K562 (cell line): ENCODE data around the gene GLTPD2. TPM values are rescaled to one million over a fixed set of nuclear protein-coding genes. Genes with fewer than 3 reads are reported as not detected.

Experiments used
- ATAC-seq: fragments of 200-7000 bp; cut with Tn5 transposase; 3 replicates; pipeline ENCODE4 v1.9.1; 2020; ENCODE audit warnings: moderate library complexity
- BruUV-seq: library from RNA; stranded (reverse); fragments of 400-500 nt; replicated peaks from 2 replicates; lab custom pipeline; 2021; lab: Mats Ljungman, UMichigan
- CTCF ChIA-PET: fragments of 300-600 bp; formaldehyde crosslinking; extraction: SDS; loops from one replicate; lab custom pipeline; 2021; ENCODE audit warnings: low intra/inter-chr PET ratio; lab: Yijun Ruan, JAX
- POLR2A ChIA-PET: fragments of 300-600, 350-650 bp; sonication (Branson Sonifier 250); formaldehyde crosslinking; extraction: SDS; loops from one replicate; lab custom pipeline; 2021; ENCODE audit warnings: antibody characterized with exemption, inconsistent platforms; lab: Yijun Ruan, JAX
- DNase-seq, 4 experiments: peaks; one replicate each; pipeline versions ENCODE4 v3.0.0 to v3.0.0-alpha.2; 2011 to 2018; ENCODE audit warnings: low spot score in 3 of 4, mixed read lengths in 3 of 4; ENCODE audit errors: extremely low read depth in 1 of 4
- FAIRE-seq: peaks from 2 replicates; lab custom pipeline; 2011; peaks lifted over from hg19 to GRCh38; lab: Jason Lieb, UNC
- H2AFZ ChIP-seq: 2 replicates; pipeline ENCODE4 v1.6.0; 2011; ENCODE audit warnings: low read depth, low read length, control low read depth, inconsistent platforms
- H3K27ac ChIP-seq: fragments of 200-600 bp; 3 replicates; pipeline ENCODE4 v1.8.0; 2011; ENCODE audit warnings: low read depth, mild to moderate bottlenecking, control low read depth, inconsistent platforms, low read length, moderate library complexity, mixed read lengths; ENCODE audit errors: extremely low read depth
- H3K27me3 ChIP-seq, 2 experiments: fragments of 300-600 bp in 1 of 2; 2 replicates in 1 of 2; 3 replicates in 1 of 2; pipeline versions ENCODE4 v1.6.0 to v1.8.0; 2011; ENCODE audit warnings: inconsistent platforms in 2 of 2, low read length in 2 of 2, mild to moderate bottlenecking in 1 of 2, mixed read lengths in 1 of 2, moderate library complexity in 1 of 2; ENCODE audit not compliant: control insufficient read depth in 2 of 2, insufficient read depth in 2 of 2
- H3K36me3 ChIP-seq: fragments of 300-600 bp; 3 replicates; pipeline ENCODE4 v1.8.0; 2011; ENCODE audit warnings: mild to moderate bottlenecking, low read length, inconsistent platforms; ENCODE audit not compliant: control insufficient read depth, insufficient read depth
- H3K4me1 ChIP-seq, 2 experiments: fragments of 200-600 bp in 1 of 2; replicated peaks in 1 of 2; 2 replicates in 1 of 2; 3 replicates in 1 of 2; pipeline versions ENCODE4 v1.5.1 to v1.8.0; 2011; ENCODE audit warnings: inconsistent platforms in 2 of 2, low read length in 2 of 2, mild to moderate bottlenecking in 1 of 2, mixed read lengths in 1 of 2, moderate library complexity in 1 of 2; ENCODE audit not compliant: control insufficient read depth in 2 of 2, insufficient read depth in 2 of 2
- H3K4me2 ChIP-seq: 2 replicates; pipeline ENCODE4 v1.6.1; 2011; ENCODE audit warnings: low read length, control low read depth, inconsistent platforms, mixed read lengths; ENCODE audit not compliant: insufficient read depth
- H3K4me3 ChIP-seq: fragments of 200-600 bp; sonication (generic), shearing (Covaris generic); 2 replicates; pipeline ENCODE4 v1.5.1; 2016; ENCODE audit warnings: control low read depth, inconsistent platforms
- H3K79me2 ChIP-seq: fragments of 200-600 bp; 3 replicates; pipeline ENCODE4 v1.8.0; 2011; ENCODE audit warnings: low read length, inconsistent platforms; ENCODE audit not compliant: control insufficient read depth, insufficient read depth
- H3K9ac ChIP-seq, 2 experiments: 2 replicates each; pipeline versions ENCODE4 v1.6.0 to v1.6.1; 2011; ENCODE audit warnings: low read depth in 2 of 2, low read length in 2 of 2, control low read depth in 1 of 2, inconsistent platforms in 1 of 2, mild to moderate bottlenecking in 1 of 2, mixed read lengths in 1 of 2; ENCODE audit not compliant: insufficient read depth in 1 of 2
- H3K9me1 ChIP-seq: one replicate; pipeline ENCODE4 v1.6.0; 2011; ENCODE audit warnings: inconsistent platforms, mild to moderate bottlenecking, low read length, moderate library complexity; ENCODE audit not compliant: control insufficient read depth, insufficient read depth
- H3K9me3 ChIP-seq: replicated peaks from 2 replicates; pipeline ENCODE4 v1.5.1; 2011; ENCODE audit warnings: low read depth, low read length, inconsistent platforms; ENCODE audit not compliant: control insufficient read depth, insufficient read depth
- H4K20me1 ChIP-seq: replicated peaks from 2 replicates; pipeline ENCODE4 v1.6.1; 2011; ENCODE audit warnings: low read length, inconsistent platforms, mixed read lengths; ENCODE audit not compliant: control insufficient read depth, insufficient read depth
- FOXA1 ChIP-seq: fragments of 450-650 bp; IDR thresholded peaks from 2 replicates; pipeline ENCODE4 v1.6.1; 2016; ENCODE audit warnings: mild to moderate bottlenecking, borderline replicate concordance
- HDAC2 ChIP-seq: fragments of 450-650 bp; IDR thresholded peaks from 2 replicates; pipeline ENCODE4 v1.6.1; 2016; ENCODE audit warnings: mild to moderate bottlenecking
- HDAC3 ChIP-seq: fragments of 450-650 bp; IDR thresholded peaks from 2 replicates; pipeline ENCODE4 v1.6.1; 2018; ENCODE audit warnings: borderline replicate concordance, mild to moderate bottlenecking, moderate library complexity; ENCODE audit not compliant: partially characterized antibody
- KDM1A ChIP-seq, 2 experiments: fragments of 450-650 bp; IDR thresholded peaks; 2 replicates each; pipeline ENCODE4 v1.6.1; 2016; ENCODE audit warnings: mild to moderate bottlenecking in 2 of 2
- RBM34 ChIP-seq: fragments of 200-400 bp; formaldehyde crosslinking; IDR thresholded peaks from 2 replicates; pipeline ENCODE4 v1.6.1; 2018; ENCODE audit warnings: low read length, borderline replicate concordance; ENCODE audit not compliant: insufficient read depth
- SNIP1 ChIP-seq: fragments of 450-650 bp; IDR thresholded peaks from 2 replicates; pipeline ENCODE4 v1.7.1; 2017; ENCODE audit warnings: low read depth, mild to moderate bottlenecking
- WGBS: fragments of 100-300 bp; shearing (Covaris generic); methylation state at CpG from one replicate; pipeline ENCODE4 v1.1.6; 2016; ENCODE audit warnings: low coverage, mixed read lengths; ENCODE audit not compliant: insufficient coverage; ENCODE audit errors: missing lambda C conversion rate; 5-methylcytosine and 5-hydroxymethylcytosine counted together
- in situ Hi-C: fragments of 300-500 bp; cut with MboI; formaldehyde crosslinking; loops from 4 replicates; pipeline ENCODE4 v1.15.0; 2018; ENCODE audit warnings: inconsistent platforms, mixed read lengths
- intact Hi-C: fragments of 100-400 bp; cut with micrococcal nuclease; formaldehyde crosslinking; loops from 2 replicates; pipeline ENCODE4 v1.14.2; 2022
- polyA plus RNA-seq, 8 experiments: library from polyadenylated mRNA; depleted of rRNA in 4 of 8; stranded (reverse) in 5 of 8; unstranded in 3 of 8; fragments of >200 nt; fragmentation: Nextera tagmentation in 2 of 8; fragmentation: Illumina TruSeq in 1 of 8; extraction: Ambion mirVana in 2 of 8; extraction: Trizol in 1 of 8; gene quantifications; 2 replicates each; pipeline versions ENCODE4 v1.2.1 to v1.2.3, GENCODE V29; 2011 to 2014; ENCODE audit warnings: inconsistent platforms in 1 of 8, missing spikeins in 1 of 8
- total RNA-seq, 7 experiments: library from RNA; depleted of rRNA in 6 of 7; stranded (reverse); fragments of >200 nt in 6 of 7; fragmentation: Illumina TruSeq in 2 of 7; extraction: Trizol in 2 of 7; gene quantifications; 2 replicates each; pipeline versions ENCODE4 v1.2.1 to v1.2.3, GENCODE V29; 2011 to 2021; ENCODE audit warnings: low replicate concordance in 1 of 7
- TF ChIP-seq, protein P1 (sequence below): fragments of 250-450 bp; sonication (Bioruptor Pico); IDR thresholded peaks from 2 replicates; pipeline ENCODE4 v1.4.0; 2020
- TF ChIP-seq, protein P2 (sequence below): fragments of 450-650 bp; IDR thresholded peaks from 2 replicates; pipeline ENCODE4 v1.6.1; 2017; ENCODE audit warnings: antibody characterized with exemption, mild to moderate bottlenecking

Gene GLTPD2
- total and polyA plus RNA-seq, 9 of the 15 experiments (the other 6 are each of a cell fraction or from before 2014, with no cell fraction given) = not detected

- intact Hi-C loops = loop anchor here (5.0 kb wide), 1 partner anchor 65 kb away; no protein-coding TSS in a partner anchor
- WGBS = 27% methylated on average over 1 of the region's 13 CpGs
- ChIA-PET POLR2A (no interaction called here), CTCF (interaction anchor here (0.7 kb wide), 1 partner anchor 371 kb away, joined by 3 read pairs; no protein-coding TSS in a partner anchor)
- no peak for TF ChIP-seq FOXA1
- TF ChIP-seq, protein P1, sequence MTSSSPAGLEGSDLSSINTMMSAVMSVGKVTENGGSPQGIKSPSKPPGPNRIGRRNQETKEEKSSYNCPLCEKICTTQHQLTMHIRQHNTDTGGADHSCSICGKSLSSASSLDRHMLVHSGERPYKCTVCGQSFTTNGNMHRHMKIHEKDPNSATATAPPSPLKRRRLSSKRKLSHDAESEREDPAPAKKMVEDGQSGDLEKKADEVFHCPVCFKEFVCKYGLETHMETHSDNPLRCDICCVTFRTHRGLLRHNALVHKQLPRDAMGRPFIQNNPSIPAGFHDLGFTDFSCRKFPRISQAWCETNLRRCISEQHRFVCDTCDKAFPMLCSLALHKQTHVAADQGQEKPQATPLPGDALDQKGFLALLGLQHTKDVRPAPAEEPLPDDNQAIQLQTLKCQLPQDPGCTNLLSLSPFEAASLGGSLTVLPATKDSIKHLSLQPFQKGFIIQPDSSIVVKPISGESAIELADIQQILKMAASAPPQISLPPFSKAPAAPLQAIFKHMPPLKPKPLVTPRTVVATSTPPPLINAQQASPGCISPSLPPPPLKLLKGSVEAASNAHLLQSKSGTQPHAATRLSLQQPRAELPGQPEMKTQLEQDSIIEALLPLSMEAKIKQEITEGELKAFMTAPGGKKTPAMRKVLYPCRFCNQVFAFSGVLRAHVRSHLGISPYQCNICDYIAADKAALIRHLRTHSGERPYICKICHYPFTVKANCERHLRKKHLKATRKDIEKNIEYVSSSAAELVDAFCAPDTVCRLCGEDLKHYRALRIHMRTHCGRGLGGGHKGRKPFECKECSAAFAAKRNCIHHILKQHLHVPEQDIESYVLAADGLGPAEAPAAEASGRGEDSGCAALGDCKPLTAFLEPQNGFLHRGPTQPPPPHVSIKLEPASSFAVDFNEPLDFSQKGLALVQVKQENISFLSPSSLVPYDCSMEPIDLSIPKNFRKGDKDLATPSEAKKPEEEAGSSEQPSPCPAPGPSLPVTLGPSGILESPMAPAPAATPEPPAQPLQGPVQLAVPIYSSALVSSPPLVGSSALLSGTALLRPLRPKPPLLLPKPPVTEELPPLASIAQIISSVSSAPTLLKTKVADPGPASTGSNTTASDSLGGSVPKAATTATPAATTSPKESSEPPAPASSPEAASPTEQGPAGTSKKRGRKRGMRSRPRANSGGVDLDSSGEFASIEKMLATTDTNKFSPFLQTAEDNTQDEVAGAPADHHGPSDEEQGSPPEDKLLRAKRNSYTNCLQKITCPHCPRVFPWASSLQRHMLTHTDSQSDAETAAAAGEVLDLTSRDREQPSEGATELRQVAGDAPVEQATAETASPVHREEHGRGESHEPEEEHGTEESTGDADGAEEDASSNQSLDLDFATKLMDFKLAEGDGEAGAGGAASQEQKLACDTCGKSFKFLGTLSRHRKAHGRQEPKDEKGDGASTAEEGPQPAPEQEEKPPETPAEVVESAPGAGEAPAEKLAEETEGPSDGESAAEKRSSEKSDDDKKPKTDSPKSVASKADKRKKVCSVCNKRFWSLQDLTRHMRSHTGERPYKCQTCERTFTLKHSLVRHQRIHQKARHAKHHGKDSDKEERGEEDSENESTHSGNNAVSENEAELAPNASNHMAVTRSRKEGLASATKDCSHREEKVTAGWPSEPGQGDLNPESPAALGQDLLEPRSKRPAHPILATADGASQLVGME (CRISPR knock-in tag) = no peak
- TF ChIP-seq RBM34 = no peak
- no peak for TF ChIP-seq SNIP1
- no peak for TF ChIP-seq KDM1A (IDR thresholded peaks at IDR 0.05)
- no peak for TF ChIP-seq HDAC3
- TF ChIP-seq, protein P2, sequence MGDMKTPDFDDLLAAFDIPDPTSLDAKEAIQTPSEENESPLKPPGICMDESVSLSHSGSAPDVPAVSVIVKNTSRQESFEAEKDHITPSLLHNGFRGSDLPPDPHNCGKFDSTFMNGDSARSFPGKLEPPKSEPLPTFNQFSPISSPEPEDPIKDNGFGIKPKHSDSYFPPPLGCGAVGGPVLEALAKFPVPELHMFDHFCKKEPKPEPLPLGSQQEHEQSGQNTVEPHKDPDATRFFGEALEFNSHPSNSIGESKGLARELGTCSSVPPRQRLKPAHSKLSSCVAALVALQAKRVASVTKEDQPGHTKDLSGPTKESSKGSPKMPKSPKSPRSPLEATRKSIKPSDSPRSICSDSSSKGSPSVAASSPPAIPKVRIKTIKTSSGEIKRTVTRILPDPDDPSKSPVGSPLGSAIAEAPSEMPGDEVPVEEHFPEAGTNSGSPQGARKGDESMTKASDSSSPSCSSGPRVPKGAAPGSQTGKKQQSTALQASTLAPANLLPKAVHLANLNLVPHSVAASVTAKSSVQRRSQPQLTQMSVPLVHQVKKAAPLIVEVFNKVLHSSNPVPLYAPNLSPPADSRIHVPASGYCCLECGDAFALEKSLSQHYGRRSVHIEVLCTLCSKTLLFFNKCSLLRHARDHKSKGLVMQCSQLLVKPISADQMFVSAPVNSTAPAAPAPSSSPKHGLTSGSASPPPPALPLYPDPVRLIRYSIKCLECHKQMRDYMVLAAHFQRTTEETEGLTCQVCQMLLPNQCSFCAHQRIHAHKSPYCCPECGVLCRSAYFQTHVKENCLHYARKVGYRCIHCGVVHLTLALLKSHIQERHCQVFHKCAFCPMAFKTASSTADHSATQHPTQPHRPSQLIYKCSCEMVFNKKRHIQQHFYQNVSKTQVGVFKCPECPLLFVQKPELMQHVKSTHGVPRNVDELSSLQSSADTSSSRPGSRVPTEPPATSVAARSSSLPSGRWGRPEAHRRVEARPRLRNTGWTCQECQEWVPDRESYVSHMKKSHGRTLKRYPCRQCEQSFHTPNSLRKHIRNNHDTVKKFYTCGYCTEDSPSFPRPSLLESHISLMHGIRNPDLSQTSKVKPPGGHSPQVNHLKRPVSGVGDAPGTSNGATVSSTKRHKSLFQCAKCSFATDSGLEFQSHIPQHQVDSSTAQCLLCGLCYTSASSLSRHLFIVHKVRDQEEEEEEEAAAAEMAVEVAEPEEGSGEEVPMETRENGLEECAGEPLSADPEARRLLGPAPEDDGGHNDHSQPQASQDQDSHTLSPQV = no peak
- no peak for TF ChIP-seq HDAC2
- Histone ChIP-seq H3K79me2 (no peaks in the 10 kb centered on the region), H3K27me3 (no peaks in the 10 kb centered on the region), H3K9me1 (peaks cover 4% of the 10 kb centered on the region), H3K36me3 (no peaks in the 10 kb centered on the region), H3K4me1 (no peaks in the 10 kb centered on the region; a peak in 2 of 5 replicates), H3K9ac (no peak overlapping the region), H2AFZ (no peak overlapping the region), H4K20me1 (no peaks in the 10 kb centered on the region), H3K4me3 (no peak overlapping the region), H3K4me2 (no peak overlapping the region), H3K9me3 (no peaks in the 10 kb centered on the region), H3K27ac (no peak overlapping the region)
- in situ Hi-C loops = no loop called here
- no TSS peak for BruUV-seq
- ATAC-seq (no peak), DNase-seq (no peak), FAIRE-seq (no peak)
Measured at GRCh38 chr17:4816826-4817225, 28.1 kb downstream of the GLTPD2 start.
